ENCODE results near the gene UGT1A3.

The UGT1A3 gene

DNA sequence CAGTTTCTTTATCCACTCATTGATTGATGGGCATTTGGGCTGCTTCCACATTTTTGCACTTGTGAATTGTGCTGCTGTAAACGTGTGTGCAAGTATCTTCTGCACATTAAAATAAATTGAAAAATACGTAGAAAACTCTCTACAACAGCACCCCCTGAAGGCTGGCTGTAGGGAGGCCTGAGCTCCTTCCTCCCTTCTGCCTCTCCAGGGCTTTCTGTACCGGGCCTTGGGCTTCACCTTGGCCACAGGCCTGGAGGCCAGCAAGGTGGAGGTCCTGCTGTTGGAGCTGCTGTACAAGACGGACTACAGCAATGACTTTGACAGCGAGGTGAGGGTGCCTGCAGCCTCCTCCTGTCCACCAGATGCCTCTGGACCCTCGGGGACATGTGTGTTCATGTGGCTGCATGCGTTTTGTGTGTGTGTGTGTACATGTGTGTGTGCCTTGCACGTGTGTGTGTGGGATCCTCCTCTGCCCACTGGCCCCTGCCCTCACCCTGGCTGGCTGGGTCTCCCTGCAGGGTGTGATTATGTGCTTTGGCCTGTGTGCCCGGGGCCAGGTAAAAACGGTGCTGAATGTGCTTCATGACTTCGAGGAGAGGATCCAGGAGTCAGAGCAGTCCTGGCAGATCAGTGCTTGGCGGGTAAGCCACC is 78.5 kb downstream of the UGT1A3 start:
- POLR2A ChIA-PET, result no interaction called here

DNA sequence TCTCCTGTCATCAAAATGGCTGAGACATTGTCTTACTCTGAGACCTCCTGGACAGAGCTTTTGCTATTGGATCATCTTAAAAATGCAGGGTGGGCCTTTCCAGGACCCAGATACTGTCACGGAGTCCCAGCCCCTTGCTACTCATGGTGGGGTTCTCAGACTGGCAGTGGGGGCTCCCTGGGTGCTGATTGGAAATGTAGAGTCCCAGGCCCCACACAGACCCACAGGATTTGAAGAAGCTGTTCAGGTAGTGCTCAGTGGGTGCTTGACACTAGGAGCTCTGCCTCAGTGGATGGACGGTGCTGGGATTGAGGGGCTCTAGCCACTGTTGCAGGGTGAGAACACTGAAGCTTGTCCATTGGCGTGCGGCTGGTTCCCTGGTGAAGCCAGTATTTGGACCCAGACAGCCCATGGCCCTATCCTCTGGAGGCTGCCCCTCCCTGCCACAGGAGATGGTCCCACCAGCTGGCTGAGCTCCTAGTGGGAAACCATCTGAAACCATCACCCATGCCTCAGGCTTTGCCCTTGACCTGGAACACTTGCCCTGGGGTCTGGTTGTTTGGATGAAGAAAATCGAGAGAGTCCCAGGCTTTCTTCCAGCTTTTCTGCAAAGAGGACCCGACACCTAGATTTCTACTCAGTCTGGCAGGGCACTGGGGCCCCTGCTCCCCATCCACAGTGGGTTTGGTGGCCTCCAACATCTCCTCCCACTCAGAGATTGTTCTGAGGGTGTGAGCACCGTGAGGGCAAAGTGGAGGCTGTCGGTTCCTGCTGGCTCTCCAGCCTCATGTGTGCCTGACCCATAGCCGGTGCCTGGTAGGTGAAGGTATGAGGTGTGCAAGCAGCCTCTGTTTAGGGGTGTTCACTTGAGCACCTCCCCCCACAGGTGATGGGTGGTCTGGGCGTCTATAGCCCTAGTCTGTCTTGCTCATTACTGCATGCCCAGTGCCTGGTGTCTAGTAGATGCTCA is 79.4 kb downstream of the UGT1A3 start:
- ChIA-PET POLR2A (no interaction called here), CTCF (no interaction called here)
- no peak for TF ChIP-seq CTCF (IDR thresholded peaks at IDR 0.05; ENCODE audit: control extremely low read depth, extremely low read depth, low read depth, missing control alignments)
- DNase-seq (ENCODE audit: extremely low spot score), result no peak

More for the DNA sequence above, 78.5 kb downstream of the UGT1A3 start:
- CTCF ChIA-PET, result no interaction called here
- DNase-seq (ENCODE audit: extremely low spot score), result no peak
- no peak for TF ChIP-seq CTCF (IDR thresholded peaks at IDR 0.05; ENCODE audit: control extremely low read depth, extremely low read depth, low read depth, missing control alignments)

GRCh38 chr2:233810385-233810784 is 81.5 kb downstream of the UGT1A3 start:
- ChIA-PET CTCF (no interaction called here), POLR2A (no interaction called here)
- no peak for DNase-seq (ENCODE audit: extremely low spot score)
- TF ChIP-seq CTCF (IDR thresholded peaks at IDR 0.05; ENCODE audit: control extremely low read depth, extremely low read depth, low read depth, missing control alignments), result no peak

GRCh38 chr2:233811087-233811486 is 82.2 kb downstream of the UGT1A3 start:
- TF ChIP-seq CTCF (IDR thresholded peaks at IDR 0.05; ENCODE audit: control extremely low read depth, extremely low read depth, low read depth, missing control alignments), result no peak
- CTCF ChIA-PET, result no interaction called here
- POLR2A ChIA-PET, result no interaction called here
- DNase-seq (ENCODE audit: extremely low spot score), result no peak

DNA sequence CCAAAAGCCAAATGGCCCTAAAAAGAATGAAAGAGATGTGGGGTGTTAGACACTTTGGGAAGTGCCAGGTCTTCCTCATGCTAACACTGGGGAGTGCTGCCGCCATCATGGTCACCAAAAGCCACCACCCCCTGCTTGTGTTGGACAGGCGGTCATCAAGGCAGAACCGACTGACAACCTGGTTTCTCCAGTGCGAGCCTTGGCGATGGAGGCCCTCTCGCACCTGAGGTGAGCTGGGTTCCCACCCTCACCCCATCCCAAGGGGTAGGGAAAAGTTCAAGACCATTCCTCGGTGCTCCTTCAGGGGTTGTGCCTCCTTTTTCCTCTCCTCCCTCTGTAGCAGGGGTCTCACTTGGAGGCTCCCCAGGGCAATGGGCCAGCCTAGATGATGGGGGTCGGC is 82.9 kb downstream of the UGT1A3 start:
- ChIA-PET POLR2A (no interaction called here), CTCF (no interaction called here)
- TF ChIP-seq CTCF (IDR thresholded peaks at IDR 0.05; ENCODE audit: control extremely low read depth, extremely low read depth, low read depth, missing control alignments), result no peak
- no peak for DNase-seq (ENCODE audit: extremely low spot score)

- CTCF ChIA-PET, result interaction anchor here (1.3 to 1.5 kb wide), 2 partner anchors 19 to 45 kb away, joined by 3 read pairs; no protein-coding TSS in a partner anchor
- POLR2A ChIA-PET, result no interaction called here
These were observed 84.6 kb downstream of the UGT1A3 start for GRCh38 chr2:233813236-233814055.

More at GRCh38 chr2:233813236-233814055, 84.6 kb downstream of the UGT1A3 start:
- no peak for TF ChIP-seq CTCF (IDR thresholded peaks at IDR 0.05; ENCODE audit: control extremely low read depth, extremely low read depth, low read depth, missing control alignments)
- DNase-seq (ENCODE audit: extremely low spot score), result no peak
